Measurements from ENCODE around the gene BCL3. TPM values are rescaled to one million over a fixed set of nuclear protein-coding genes. Genes with fewer than 3 reads are reported as not detected.
A peak's percentile ranks its signal among the peaks of the same experiment; 100 is the strongest.

Gene BCL3
- total and polyA plus RNA-seq, 4 donors = 29.9 to 102 (median 41.3) TPM

DNA sequence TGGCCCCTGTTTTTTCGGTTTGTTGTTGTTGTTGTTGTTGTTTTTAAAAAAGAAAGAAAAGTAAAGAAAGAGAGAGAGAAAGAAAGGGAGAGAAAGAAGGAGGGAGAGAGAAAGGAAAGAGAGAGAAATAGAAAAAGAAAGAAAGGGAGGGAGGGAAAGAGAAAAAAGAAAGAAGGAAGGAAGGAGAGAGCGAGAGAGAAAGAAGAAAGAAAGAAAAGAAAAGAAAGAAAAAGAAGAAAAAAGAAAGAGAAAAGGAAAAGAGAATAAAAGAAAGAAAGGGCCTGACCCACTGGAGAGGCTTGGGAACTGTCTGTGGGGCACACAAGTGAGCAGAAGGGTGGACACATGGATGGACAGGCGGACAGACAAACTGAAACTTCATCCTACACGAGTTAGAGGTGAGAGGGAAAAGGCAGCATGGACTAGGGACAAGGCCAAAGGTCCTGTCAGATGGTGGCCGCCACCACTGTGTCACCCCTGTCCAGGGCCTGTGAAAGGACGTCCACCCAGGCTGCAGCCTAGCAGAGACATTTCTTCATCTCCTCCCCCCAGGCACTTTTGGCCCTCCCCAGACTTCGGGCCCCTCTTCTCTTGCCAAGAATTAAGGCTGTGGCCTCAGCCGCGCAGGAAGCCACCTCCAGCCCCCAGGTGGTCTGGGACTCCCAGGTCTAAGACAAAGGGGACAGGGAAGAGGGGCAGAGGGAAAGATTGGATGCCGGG, 51.3 kb downstream of the BCL3 start:
- ATAC-seq (ENCODE audit: low FRiP score) (no peak), DNase-seq (no peak)
- intact Hi-C loops (cut with DNase I) = loop anchor here (1.0 kb wide), 2 partner anchors 45 to 46 kb away; no protein-coding TSS in a partner anchor
- Histone ChIP-seq H3K27me3 (ENCODE audit: control insufficient read depth in 1 of 2, insufficient read depth in 2 of 2, low read length in 1 of 2) (no peaks in the 10 kb centered on the region), H3K36me3 (ENCODE audit: control insufficient read depth in 1 of 2, insufficient read depth in 2 of 2, low read length in 1 of 2) (no peaks in the 10 kb centered on the region), H3K4me3 (ENCODE audit: low read length in 2 of 2) (no peak overlapping the region), H3K4me1 (ENCODE audit: control insufficient read depth in 1 of 2, insufficient read depth in 2 of 2, low read length in 2 of 2) (no peaks in the 10 kb centered on the region), H3K9me3 (ENCODE audit: control insufficient read depth, low read length) (peaks cover 2% of the 10 kb centered on the region), H3K27ac (ENCODE audit: low read depth in 1 of 2, low read length in 2 of 2) (no peak overlapping the region)
- 67 to 71% methylated on average over 10 of the region's 10 CpGs for WGBS, 2 donors

DNA sequence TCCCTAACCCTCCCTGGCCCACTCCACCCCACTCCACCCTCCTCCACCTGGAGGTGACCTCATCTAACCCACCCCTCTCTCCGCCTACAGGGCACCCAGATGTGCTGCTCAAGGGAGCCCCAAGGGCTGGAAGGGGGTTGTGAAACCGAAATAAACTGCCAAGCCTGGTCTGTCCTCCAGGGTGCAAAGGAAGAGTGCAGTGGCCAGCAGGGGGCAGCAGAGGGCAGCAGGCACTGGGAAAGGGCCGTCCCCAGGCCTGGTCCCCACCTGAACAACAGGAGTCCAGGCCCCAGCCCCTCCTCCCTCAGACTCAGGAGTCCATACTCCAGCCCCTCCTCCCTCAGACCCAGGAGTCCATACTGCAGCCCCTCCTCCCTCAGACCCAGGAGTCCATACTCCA, 52.0 kb downstream of the BCL3 start:
- DNase-seq (peak; percentile 91 to 96), ATAC-seq (ENCODE audit: low FRiP score) (peak; percentile 92)
- no peaks in the 10 kb centered on the region for H3K36me3 ChIP-seq (ENCODE audit: control insufficient read depth in 1 of 2, insufficient read depth in 2 of 2, low read length in 1 of 2)
- intact Hi-C loops (cut with DNase I) = loop anchor here (1.0 kb wide), 2 partner anchors 44 to 45 kb away; no protein-coding TSS in a partner anchor
- no peak overlapping the region for H3K27ac ChIP-seq (ENCODE audit: low read depth in 1 of 2, low read length in 2 of 2)
- H3K4me1 ChIP-seq (ENCODE audit: control insufficient read depth in 1 of 2, insufficient read depth in 2 of 2, low read length in 2 of 2) = no peaks in the 10 kb centered on the region
- WGBS, 2 donors = 3% methylated on average over 3 of the region's 3 CpGs
- H3K27me3 ChIP-seq (ENCODE audit: control insufficient read depth in 1 of 2, insufficient read depth in 2 of 2, low read length in 1 of 2) = no peaks in the 10 kb centered on the region
- H3K9me3 ChIP-seq (ENCODE audit: control insufficient read depth, low read length) = peaks cover 2% of the 10 kb centered on the region
- no peak overlapping the region for H3K4me3 ChIP-seq (ENCODE audit: low read length in 2 of 2)

- no peaks in the 10 kb centered on the region for H3K27me3 ChIP-seq (ENCODE audit: control insufficient read depth in 1 of 2, insufficient read depth in 2 of 2, low read length in 1 of 2)
- no peak for DNase-seq
- no peaks in the 10 kb centered on the region for H3K4me1 ChIP-seq (ENCODE audit: control insufficient read depth in 1 of 2, insufficient read depth in 2 of 2, low read length in 2 of 2)
- 95 to 96% methylated on average over 13 of the region's 13 CpGs for WGBS, 2 donors
- peaks cover 2% of the 10 kb centered on the region for H3K9me3 ChIP-seq (ENCODE audit: control insufficient read depth, low read length)
- intact Hi-C loops (cut with DNase I) = no loop called here
- ATAC-seq (ENCODE audit: low FRiP score) = no peak
- no peak overlapping the region for H3K27ac ChIP-seq (ENCODE audit: low read depth in 1 of 2, low read length in 2 of 2)
- no peak overlapping the region for H3K4me3 ChIP-seq (ENCODE audit: low read length in 2 of 2)
- no peaks in the 10 kb centered on the region for H3K36me3 ChIP-seq (ENCODE audit: control insufficient read depth in 1 of 2, insufficient read depth in 2 of 2, low read length in 1 of 2)
Observed at GRCh38 chr19:44803442-44804428, 55.2 kb downstream of the BCL3 start.

- H3K4me1 ChIP-seq (ENCODE audit: control insufficient read depth in 1 of 2, insufficient read depth in 2 of 2, low read length in 2 of 2) = no peaks in the 10 kb centered on the region
- WGBS, 2 donors = 86% methylated on average over 7 of the region's 7 CpGs
- no peaks in the 10 kb centered on the region for H3K27me3 ChIP-seq (ENCODE audit: control insufficient read depth in 1 of 2, insufficient read depth in 2 of 2, low read length in 1 of 2)
- peaks cover 2% of the 10 kb centered on the region for H3K9me3 ChIP-seq (ENCODE audit: control insufficient read depth, low read length)
- ATAC-seq (ENCODE audit: low FRiP score) (no peak), DNase-seq (no peak)
- no peaks in the 10 kb centered on the region for H3K36me3 ChIP-seq (ENCODE audit: control insufficient read depth in 1 of 2, insufficient read depth in 2 of 2, low read length in 1 of 2)
- no peak overlapping the region for H3K4me3 ChIP-seq (ENCODE audit: low read length in 2 of 2)
- H3K27ac ChIP-seq (ENCODE audit: low read depth in 1 of 2, low read length in 2 of 2) = no peak overlapping the region
- intact Hi-C loops (cut with DNase I) = no loop called here
Observed at GRCh38 chr19:44806291-44806690, 57.8 kb downstream of the BCL3 start.

DNA sequence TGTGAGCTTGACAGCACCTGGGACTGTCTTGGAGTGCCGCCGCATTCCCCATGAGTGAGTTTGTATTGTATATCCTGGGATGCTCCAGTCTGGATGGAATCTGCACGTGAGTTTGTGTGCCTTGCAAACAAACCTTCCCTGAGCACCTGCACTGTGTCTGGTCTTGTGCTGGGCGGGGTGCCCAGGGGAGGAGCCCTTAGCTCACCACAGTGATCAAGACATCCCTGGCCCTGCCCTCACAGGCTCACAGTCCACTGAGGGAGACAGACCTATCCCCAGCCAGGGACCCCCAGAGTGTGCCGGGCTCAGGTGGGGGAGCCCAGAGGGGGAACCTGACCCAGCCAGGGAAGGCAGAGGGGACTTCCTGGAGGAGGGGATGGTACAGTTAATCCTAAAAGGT, 58.7 kb downstream of the BCL3 start:
- Histone ChIP-seq H3K27me3 (ENCODE audit: control insufficient read depth in 1 of 2, insufficient read depth in 2 of 2, low read length in 1 of 2) (no peaks in the 10 kb centered on the region), H3K27ac (ENCODE audit: low read depth in 1 of 2, low read length in 2 of 2) (no peak overlapping the region), H3K4me1 (ENCODE audit: control insufficient read depth in 1 of 2, insufficient read depth in 2 of 2, low read length in 2 of 2) (no peaks in the 10 kb centered on the region), H3K9me3 (ENCODE audit: control insufficient read depth, low read length) (peaks cover 2% of the 10 kb centered on the region), H3K4me3 (ENCODE audit: low read length in 2 of 2) (no peak overlapping the region), H3K36me3 (ENCODE audit: control insufficient read depth in 1 of 2, insufficient read depth in 2 of 2, low read length in 1 of 2) (peaks cover 0 to 1% of the 10 kb centered on the region in 2 donors)
- ATAC-seq (ENCODE audit: low FRiP score) = no peak
- intact Hi-C loops (cut with DNase I) = no loop called here
- no peak for DNase-seq
- WGBS, 2 donors = 85 to 91% methylated on average over 5 of the region's 5 CpGs

- H3K27me3 ChIP-seq (ENCODE audit: control insufficient read depth in 1 of 2, insufficient read depth in 2 of 2, low read length in 1 of 2) = no peaks in the 10 kb centered on the region
- no peaks in the 10 kb centered on the region for H3K4me1 ChIP-seq (ENCODE audit: control insufficient read depth in 1 of 2, insufficient read depth in 2 of 2, low read length in 2 of 2)
- DNase-seq = no peak
- peak; percentile 58 for ATAC-seq (ENCODE audit: low FRiP score)
- H3K27ac ChIP-seq (ENCODE audit: low read depth in 1 of 2, low read length in 2 of 2) = peak overlapping the region in 1 of 2 donors; percentile 59
- H3K4me3 ChIP-seq (ENCODE audit: low read length in 2 of 2) = no peak overlapping the region
- intact Hi-C loops (cut with DNase I) = no loop called here
- H3K9me3 ChIP-seq (ENCODE audit: control insufficient read depth, low read length) = peaks cover 2% of the 10 kb centered on the region
- peaks cover 0 to 1% of the 10 kb centered on the region in 2 donors for H3K36me3 ChIP-seq (ENCODE audit: control insufficient read depth in 1 of 2, insufficient read depth in 2 of 2, low read length in 1 of 2)
- 20 to 22% methylated on average over 13 to 14 of the region's 14 CpGs for WGBS, 2 donors
Observed at GRCh38 chr19:44807652-44808462, 59.3 kb downstream of the BCL3 start.

GRCh38 chr19:44808463-44809371, 60.2 kb downstream of the BCL3 start, which contains the start of gene BCAM:
Gene BCAM (plus strand): TSS chr19:44809103. CDS start chr19:44809125, 22 bp downstream.
- Histone ChIP-seq H3K9me3 (ENCODE audit: control insufficient read depth, low read length) (peaks cover 2% of the 10 kb centered on the region), H3K27me3 (ENCODE audit: control insufficient read depth in 1 of 2, insufficient read depth in 2 of 2, low read length in 1 of 2) (no peaks in the 10 kb centered on the region), H3K36me3 (ENCODE audit: control insufficient read depth in 1 of 2, insufficient read depth in 2 of 2, low read length in 1 of 2) (peaks cover 0 to 1% of the 10 kb centered on the region in 2 donors), H3K4me3 (ENCODE audit: low read length in 2 of 2) (peak within 1 kb of the TSS; percentile 67 to 97), H3K4me1 (ENCODE audit: control insufficient read depth in 1 of 2, insufficient read depth in 2 of 2, low read length in 2 of 2) (no peaks in the 10 kb centered on the region), H3K27ac (ENCODE audit: low read depth in 1 of 2, low read length in 2 of 2) (peak within 1 kb of the TSS in 1 of 2 donors; percentile 76)
- intact Hi-C loops (cut with DNase I) = no loop called here
- ATAC-seq (ENCODE audit: low FRiP score) (peak; percentile 90), DNase-seq (peak; percentile 89 to 91)
- WGBS, 2 donors = 1% methylated on average over 49 to 59 of the region's 59 CpGs

Data from aorta (tissue), 5 donors.